H1 (cell line): ENCODE measurements around the gene TWIST2. TPM values are rescaled to one million over a fixed set of nuclear protein-coding genes. Genes with fewer than 3 reads are reported as not detected.

ENCODE experiments used
- MAFK ChIP-seq: IDR thresholded peaks from 2 replicates; pipeline ENCODE4 v1.6.1; 2012; ENCODE audit warnings: low read depth, mild to moderate bottlenecking, improper control_type of control experiment, low read length
- RXRA ChIP-seq: IDR thresholded peaks from 2 replicates; pipeline ENCODE4 v1.6.1; 2011; ENCODE audit warnings: low read depth, mild to moderate bottlenecking, low read length, moderate library complexity; ENCODE audit not compliant: insufficient read depth
- SIX5 ChIP-seq: IDR thresholded peaks from 2 replicates; pipeline ENCODE4 v1.6.1; 2011; ENCODE audit warnings: mild to moderate bottlenecking, low read depth, low read length
- TBP ChIP-seq: IDR thresholded peaks from 2 replicates; pipeline ENCODE4 v1.6.1; 2011; ENCODE audit warnings: low read depth, low read length, improper control_type of control experiment
- polyA plus RNA-seq, 7 experiments: library from polyadenylated mRNA; depleted of rRNA in 3 of 7; stranded (reverse) in 5 of 7; unstranded in 2 of 7; fragments of >200 nt in 5 of 7; fragments of 200-250 nt in 2 of 7; gene quantifications; 1 replicate in 5 of 7; 2 replicates in 1 of 7; 4 replicates in 1 of 7; pipeline versions ENCODE4 v1.2.1 to v1.2.3, GENCODE V29; 2011 to 2013; ENCODE audit warnings: missing spikeins in 2 of 7, mixed read lengths in 2 of 7
- total RNA-seq: library from RNA; stranded (reverse); fragmentation: NEBNext Ultra II Directional; extraction: Animal tissue kit (Norgen Biotek cat#: 25700); gene quantifications from 2 replicates; pipeline ENCODE4 v1.2.1, GENCODE V29; 2021

Gene TWIST2
- total and polyA plus RNA-seq, 2 of the 8 experiments (the other 6 are each of a cell fraction or from before 2014, with no cell fraction given): 2.6 to 4.3 TPM

DNA sequence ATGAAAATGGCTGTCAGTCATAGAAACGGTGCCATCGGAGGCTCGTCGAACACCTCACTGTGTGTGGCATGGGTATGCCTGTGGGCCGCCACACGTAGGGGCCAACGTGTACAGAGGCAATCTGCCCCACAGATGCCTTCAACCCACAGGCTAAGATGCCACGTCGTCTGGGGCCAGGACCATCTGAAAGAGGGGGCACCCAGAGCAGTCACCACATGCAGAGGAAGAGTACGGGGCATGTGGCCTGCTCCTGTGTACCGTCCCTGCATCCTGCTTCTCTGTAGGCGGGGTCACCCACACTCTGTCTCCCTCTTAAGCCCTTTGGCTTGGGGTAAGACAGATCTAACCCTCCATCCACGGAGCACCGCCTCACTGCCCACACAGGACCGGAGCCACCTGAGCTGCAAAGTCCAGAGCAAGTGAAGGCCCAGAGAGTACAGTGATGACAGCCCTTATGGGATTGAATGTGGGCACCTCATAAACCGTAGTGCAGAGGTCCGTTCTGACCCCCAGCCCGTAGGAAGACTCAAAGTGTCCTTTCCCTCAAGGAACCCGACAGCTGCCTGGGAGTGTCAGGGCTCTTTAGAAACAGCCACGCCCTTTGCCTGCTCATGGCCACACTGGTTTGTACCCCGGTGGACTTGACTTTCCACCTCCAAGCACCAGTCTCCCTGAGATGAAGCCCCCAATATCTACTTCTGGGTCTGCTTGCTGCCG is 66.2 kb downstream of the TWIST2 start (continued):
- no peak for TF ChIP-seq MAFK
- TF ChIP-seq SIX5: no peak
- no peak for TF ChIP-seq TBP
- no peak for TF ChIP-seq RXRA
